Fibroblast of peridontal ligament (primary cell): ENCODE data around the gene TBC1D20.
A peak's percentile ranks its signal among the peaks of the same experiment; 100 is the strongest.

Experiments
- DNase-seq: peaks from one replicate; pipeline ENCODE4 v3.0.0-alpha.2; 2010; ENCODE audit errors: extremely low read depth

TBC1D20 gene

GRCh38 chr20:419556-420165 lies 42.7 kb downstream of the TBC1D20 start:
- no peak for DNase-seq

GRCh38 chr20:418858-419365 lies 43.4 kb downstream of the TBC1D20 start:
- no peak for DNase-seq

- no peak for DNase-seq
Observed at GRCh38 chr20:417801-418342, 44.5 kb downstream of the TBC1D20 start.

- no peak for DNase-seq
Observed at GRCh38 chr20:416950-417800, 45.2 kb downstream of the TBC1D20 start.

- DNase-seq, result no peak
Observed at GRCh38 chr20:415820-416322, 46.5 kb downstream of the TBC1D20 start.

GRCh38 chr20:414161-414560 lies 48.2 kb downstream of the TBC1D20 start:
- DNase-seq, result no peak

GRCh38 chr20:412081-412480 lies 50.3 kb downstream of the TBC1D20 start:
- DNase-seq, result no peak

- no peak for DNase-seq
Observed at GRCh38 chr20:409697-410559, 52.4 kb downstream of the TBC1D20 start.

- DNase-seq, result no peak
Observed at GRCh38 chr20:408843-409696, 53.3 kb downstream of the TBC1D20 start.

- peak; percentile 71 for DNase-seq
Observed at GRCh38 chr20:407953-408842, 54.1 kb downstream of the TBC1D20 start, which contains the start of gene RBCK1. Gene RBCK1 (plus strand): TSS chr20:408299. CDS start chr20:408758, 459 bp downstream.

GRCh38 chr20:407133-407952 lies 55.0 kb downstream of the TBC1D20 start:
- DNase-seq, result peak; percentile 71

- no peak for DNase-seq
Observed at GRCh38 chr20:406200-407132, 55.9 kb downstream of the TBC1D20 start.

GRCh38 chr20:404088-404487 lies 58.2 kb downstream of the TBC1D20 start:
- DNase-seq, result no peak

- DNase-seq, result no peak
Observed at GRCh38 chr20:403582-403957, 58.8 kb downstream of the TBC1D20 start.

- no peak for DNase-seq
Observed at GRCh38 chr20:402898-403581, 59.3 kb downstream of the TBC1D20 start.

GRCh38 chr20:402496-402885 lies 59.8 kb downstream of the TBC1D20 start:
- no peak for DNase-seq
